Mesothelial cell of epicardium (in vitro differentiated cells): ENCODE results near the gene CPT1A. TPM values are rescaled to one million over a fixed set of nuclear protein-coding genes. Genes with fewer than 3 reads are reported as not detected.

Experiments
- DNase-seq, 2 experiments: peaks; one replicate each; pipeline ENCODE4 v3.0.0; 2021; ENCODE audit warnings: low spot score in 2 of 2; ENCODE audit not compliant: unreplicated experiment in 2 of 2
- H3K27ac Mint-ChIP-seq: 2 replicates; pipeline ENCODE4 v1.8.0; 2021; ENCODE audit warnings: mixed read lengths
- H3K27me3 Mint-ChIP-seq: 2 replicates; pipeline ENCODE4 v1.8.0; 2021; ENCODE audit warnings: low read depth, mixed read lengths
- H3K36me3 Mint-ChIP-seq: 2 replicates; pipeline ENCODE4 v1.8.0; 2021; ENCODE audit warnings: mixed read lengths
- H3K4me1 Mint-ChIP-seq: 2 replicates; pipeline ENCODE4 v1.8.0; 2021; ENCODE audit warnings: mixed read lengths
- H3K4me3 Mint-ChIP-seq: 2 replicates; pipeline ENCODE4 v1.8.0; 2021; ENCODE audit warnings: mild to moderate bottlenecking, moderate library complexity, mixed read lengths
- H3K9me3 Mint-ChIP-seq: 2 replicates; pipeline ENCODE4 v1.8.0; 2021; ENCODE audit warnings: mixed read lengths
- CTCF ChIP-seq: fragments of 200-600 bp; sonication (generic); IDR thresholded peaks from one replicate; pipeline ENCODE4 v1.5.0; 2021; ENCODE audit warnings: antibody characterized with exemption; ENCODE audit not compliant: unreplicated experiment
- total RNA-seq: library from RNA; stranded (reverse); gene quantifications from 3 replicates; pipeline ENCODE4 v1.2.1, GENCODE V29; 2021

Gene CPT1A
- total RNA-seq, 1 donor from 2014 or later, result 2.6 TPM

GRCh38 chr11:68783216-68783821, 58.4 kb downstream of the CPT1A start:
- no peak overlapping the region for H3K27ac Mint-ChIP-seq
- no peak overlapping the region for H3K4me3 Mint-ChIP-seq
- no peaks in the 10 kb centered on the region for H3K27me3 Mint-ChIP-seq
- DNase-seq, result no peak
- no peak for TF ChIP-seq CTCF
- no peaks in the 10 kb centered on the region for H3K36me3 Mint-ChIP-seq
- no peaks in the 10 kb centered on the region for H3K9me3 Mint-ChIP-seq
- no peaks in the 10 kb centered on the region for H3K4me1 Mint-ChIP-seq

DNA sequence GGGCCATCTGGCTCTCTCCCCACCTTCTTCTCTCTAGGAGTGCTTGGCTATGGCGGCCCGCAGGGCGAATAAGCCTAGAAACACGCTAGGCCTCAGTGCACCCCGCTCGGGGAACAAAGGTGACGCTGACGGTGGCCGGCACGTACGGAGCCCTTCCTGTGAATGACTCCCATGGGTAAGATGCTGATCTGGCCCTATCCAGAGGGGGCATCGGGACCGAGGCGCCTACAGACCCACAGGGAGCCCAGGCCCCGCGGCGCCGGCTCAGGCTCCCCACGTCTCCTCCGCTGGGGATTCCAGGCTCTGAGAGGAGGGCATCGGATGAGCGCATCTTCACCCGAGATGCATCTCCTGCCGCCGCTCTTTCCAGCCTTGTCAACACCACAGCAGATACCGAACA, 59.0 kb downstream of the CPT1A start:
- no peak for TF ChIP-seq CTCF
- H3K27me3 Mint-ChIP-seq, result no peaks in the 10 kb centered on the region
- DNase-seq, result no peak
- no peaks in the 10 kb centered on the region for H3K36me3 Mint-ChIP-seq
- no peak overlapping the region for H3K4me3 Mint-ChIP-seq
- no peak overlapping the region for H3K27ac Mint-ChIP-seq
- no peaks in the 10 kb centered on the region for H3K9me3 Mint-ChIP-seq
- H3K4me1 Mint-ChIP-seq, result no peaks in the 10 kb centered on the region

- DNase-seq, result no peak
- Mint-ChIP-seq H3K4me1 (no peaks in the 10 kb centered on the region), H3K9me3 (no peaks in the 10 kb centered on the region), H3K27ac (no peak overlapping the region), H3K27me3 (no peaks in the 10 kb centered on the region), H3K4me3 (no peak overlapping the region), H3K36me3 (no peaks in the 10 kb centered on the region)
- no peak for TF ChIP-seq CTCF
Observed at GRCh38 chr11:68780829-68781228, 60.9 kb downstream of the CPT1A start.

DNA sequence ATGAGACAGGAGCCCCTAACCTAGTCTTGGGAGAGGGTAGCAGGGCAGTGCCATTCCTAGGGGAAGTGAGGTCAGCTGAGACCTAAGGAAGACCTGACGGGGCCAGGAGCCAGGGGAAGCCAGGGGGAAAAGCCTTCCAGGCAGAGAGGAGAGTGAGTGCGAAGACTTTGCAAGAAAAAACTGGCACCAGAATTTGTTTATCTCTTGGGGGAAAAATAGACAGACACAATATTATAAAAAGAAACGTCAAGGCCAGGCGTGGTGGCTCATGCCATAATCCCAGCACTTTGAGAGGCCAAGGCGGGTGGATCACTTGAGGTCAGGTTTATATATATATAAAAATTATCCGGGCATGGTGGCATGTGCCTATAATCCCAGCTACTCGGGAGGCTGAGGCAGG, 63.5 kb downstream of the CPT1A start:
- Mint-ChIP-seq H3K27ac (no peak overlapping the region), H3K9me3 (no peaks in the 10 kb centered on the region), H3K27me3 (peaks cover 1% of the 10 kb centered on the region), H3K36me3 (no peaks in the 10 kb centered on the region), H3K4me1 (peaks cover 3% of the 10 kb centered on the region), H3K4me3 (no peak overlapping the region)
- TF ChIP-seq CTCF, result no peak
- DNase-seq, result no peak

DNA sequence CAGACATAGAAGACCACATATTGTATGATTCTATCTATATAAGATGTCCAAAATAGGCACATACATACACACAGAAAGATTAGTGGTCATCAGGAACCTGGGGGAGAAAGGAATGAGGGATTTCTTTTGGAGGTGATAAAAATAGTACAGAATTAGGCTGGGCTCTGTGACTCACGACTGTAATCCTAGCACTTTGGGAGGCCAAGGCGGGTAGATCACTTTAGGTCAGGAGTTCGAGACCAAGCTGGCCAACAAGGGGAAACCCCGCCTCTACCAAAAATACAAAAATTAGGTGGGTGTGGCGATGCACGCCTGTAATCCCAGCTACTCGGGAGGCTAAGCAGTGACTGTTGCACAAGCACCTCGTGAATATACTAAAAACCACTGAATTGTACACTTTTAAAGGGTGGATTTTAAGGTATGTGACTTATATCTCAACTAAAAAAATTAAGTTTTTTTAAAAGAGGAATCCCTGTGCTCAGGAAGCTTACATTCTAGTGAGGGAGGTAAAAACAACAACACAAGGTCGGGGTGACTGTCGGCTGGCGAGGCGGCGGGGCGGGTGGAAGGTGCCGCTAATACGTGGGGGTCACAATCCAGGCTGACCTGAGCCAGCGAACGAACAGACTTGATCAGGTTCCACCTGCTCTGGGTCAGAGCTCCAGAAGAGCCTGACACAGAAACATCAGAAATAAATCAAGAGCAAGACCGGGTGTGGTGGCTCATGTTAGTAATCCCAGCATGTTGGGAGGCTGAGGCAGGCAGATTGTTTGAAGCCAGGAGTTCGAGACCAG, 65.1 kb downstream of the CPT1A start:
- no peaks in the 10 kb centered on the region for H3K36me3 Mint-ChIP-seq
- DNase-seq, result no peak
- H3K27me3 Mint-ChIP-seq, result peaks cover 2% of the 10 kb centered on the region
- peaks cover 3% of the 10 kb centered on the region for H3K4me1 Mint-ChIP-seq
- no peak overlapping the region for H3K4me3 Mint-ChIP-seq
- no peak for TF ChIP-seq CTCF
- H3K27ac Mint-ChIP-seq, result no peak overlapping the region
- no peaks in the 10 kb centered on the region for H3K9me3 Mint-ChIP-seq
